Measurements from ENCODE around the gene RAPSN. TPM values are rescaled to one million over a fixed set of nuclear protein-coding genes. Genes with fewer than 3 reads are reported as not detected.
"Not testable (repeated sequence)": the region's sequence is repeated elsewhere in the genome, so short reads cannot be mapped to it uniquely, and the experiment has no call there.

RAPSN gene
- total and polyA plus RNA-seq, 9 donors = 57.9 to 113 (median 99.4) TPM

DNA sequence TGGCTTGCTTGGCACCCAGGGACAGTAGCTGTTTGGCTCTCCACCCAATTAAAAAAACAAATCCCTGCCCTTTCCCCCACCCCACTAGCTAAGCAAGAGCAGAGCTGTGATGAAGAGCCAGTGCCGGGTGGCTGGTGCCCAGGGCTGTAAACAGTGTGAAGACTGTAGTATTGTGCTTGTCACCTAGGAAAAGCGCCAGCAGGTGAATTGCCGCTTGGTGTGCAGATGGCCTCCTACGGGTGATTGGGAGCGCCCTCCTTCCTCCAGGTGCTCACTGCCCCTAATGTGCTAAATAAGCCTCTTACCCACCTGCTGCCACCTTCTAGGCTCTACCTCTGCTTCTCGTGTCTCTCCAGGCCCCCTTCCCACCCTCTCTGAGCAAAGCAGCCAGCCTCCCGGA lies 18.4 kb upstream of the RAPSN start:
- WGBS (ENCODE audit: insufficient coverage) = 91% methylated on average over 4 of the region's 7 CpGs
- Histone ChIP-seq H3K4me3 (ENCODE audit: low read length) (no peak overlapping the region), H3K36me3 (ENCODE audit: control insufficient read depth, insufficient read depth, low read length) (peaks cover 60% of the 10 kb centered on the region), H3K27ac (ENCODE audit: low read length) (peak overlapping the region; percentile 69), H3K27me3 (ENCODE audit: control insufficient read depth, insufficient read depth, low read length) (no peaks in the 10 kb centered on the region), H3K4me1 (ENCODE audit: control insufficient read depth, insufficient read depth, low read length) (peaks cover 13% of the 10 kb centered on the region), H3K9me3 (replicated peaks; ENCODE audit: control insufficient read depth, low read depth, low read length) (no peaks in the 10 kb centered on the region)
- DNase-seq = no peak

DNA sequence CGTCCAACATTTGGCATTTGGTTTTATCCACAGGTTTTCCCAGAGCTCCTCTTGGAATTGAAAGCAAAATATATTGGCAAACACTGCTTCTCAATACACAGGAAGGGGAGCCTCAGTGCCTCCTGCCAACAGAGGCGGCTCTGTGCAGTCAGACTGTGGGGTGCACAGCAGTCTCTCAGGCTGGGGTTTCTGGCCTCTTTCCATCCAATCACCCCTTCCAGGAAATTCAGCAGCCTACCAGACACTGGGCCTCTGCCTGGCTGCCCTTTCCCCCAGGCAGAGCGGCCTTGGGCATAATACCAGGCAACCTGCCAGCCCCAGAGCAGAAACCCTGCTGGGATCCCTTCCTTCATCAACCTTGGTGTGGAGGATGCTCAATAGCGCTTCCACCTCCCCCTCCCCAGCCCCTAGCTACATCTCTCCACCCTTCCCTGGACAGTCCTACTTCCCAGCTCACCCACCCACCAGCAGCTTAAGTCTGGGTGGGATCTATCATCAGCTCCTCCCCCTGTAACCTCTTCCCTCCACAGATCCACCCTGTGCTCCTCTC lies 17.8 kb upstream of the RAPSN start:
- Histone ChIP-seq H3K27me3 (ENCODE audit: control insufficient read depth, insufficient read depth, low read length) (no peaks in the 10 kb centered on the region), H3K27ac (ENCODE audit: low read length) (peak overlapping the region; percentile 69), H3K36me3 (ENCODE audit: control insufficient read depth, insufficient read depth, low read length) (peaks cover 55% of the 10 kb centered on the region), H3K9me3 (replicated peaks; ENCODE audit: control insufficient read depth, low read depth, low read length) (no peaks in the 10 kb centered on the region), H3K4me3 (ENCODE audit: low read length) (no peak overlapping the region), H3K4me1 (ENCODE audit: control insufficient read depth, insufficient read depth, low read length) (peaks cover 13% of the 10 kb centered on the region)
- WGBS (ENCODE audit: insufficient coverage) = 0% methylated on average over 1 of the region's 4 CpGs
- peak; percentile 63 for DNase-seq

DNA sequence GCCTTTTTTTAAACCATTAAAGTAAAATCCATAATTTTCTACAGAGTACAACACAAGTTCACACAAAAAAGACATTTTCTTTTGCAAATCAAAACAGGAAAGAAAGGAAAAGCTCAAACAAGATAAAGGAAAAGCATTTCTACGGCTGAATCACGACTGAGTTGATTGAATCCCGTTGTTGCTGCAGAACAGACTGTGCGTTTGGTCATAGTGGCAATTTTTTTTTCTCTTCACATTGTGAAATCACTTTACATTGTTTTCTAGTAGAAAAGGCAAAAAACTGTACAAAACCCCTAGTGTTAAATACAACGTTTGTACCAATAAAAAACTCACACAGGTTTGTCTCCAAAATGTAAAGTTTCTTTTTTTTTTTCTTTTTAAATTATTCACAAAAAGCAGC lies 17.3 kb upstream of the RAPSN start:
- Histone ChIP-seq H3K4me3 (ENCODE audit: low read length) (no peak overlapping the region), H3K36me3 (ENCODE audit: control insufficient read depth, insufficient read depth, low read length) (peaks cover 52% of the 10 kb centered on the region), H3K27ac (ENCODE audit: low read length) (peak overlapping the region; percentile 69), H3K27me3 (ENCODE audit: control insufficient read depth, insufficient read depth, low read length) (no peaks in the 10 kb centered on the region), H3K9me3 (replicated peaks; ENCODE audit: control insufficient read depth, low read depth, low read length) (no peaks in the 10 kb centered on the region), H3K4me1 (ENCODE audit: control insufficient read depth, insufficient read depth, low read length) (peaks cover 13% of the 10 kb centered on the region)
- no peak for DNase-seq
- no CpG with 5 or more reads among the region's 5 CpGs for WGBS (ENCODE audit: insufficient coverage)

DNA sequence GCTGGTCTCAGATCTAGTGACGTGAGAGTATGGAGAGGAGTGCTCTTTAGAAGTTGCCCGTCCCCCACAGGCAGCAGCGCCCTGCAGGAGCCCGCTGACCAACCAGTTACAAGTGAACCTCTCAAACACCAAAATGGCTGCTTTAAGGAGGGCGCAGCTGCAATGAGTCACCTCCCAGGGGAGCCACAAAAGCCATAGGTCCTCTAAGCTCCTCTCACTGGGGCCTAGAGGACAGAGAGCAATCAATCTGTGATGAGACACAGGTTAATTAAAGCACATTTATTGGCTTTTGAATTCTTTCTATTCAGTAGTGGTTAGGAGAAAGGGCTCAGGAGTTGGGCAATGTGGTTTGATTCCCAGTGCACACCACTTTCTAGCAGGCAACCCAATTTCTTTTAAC lies 15.5 kb upstream of the RAPSN start:
- Histone ChIP-seq H3K4me1 (ENCODE audit: control insufficient read depth, insufficient read depth, low read length) (peaks cover 13% of the 10 kb centered on the region), H3K9me3 (replicated peaks; ENCODE audit: control insufficient read depth, low read depth, low read length) (no peaks in the 10 kb centered on the region), H3K4me3 (ENCODE audit: low read length) (no peak overlapping the region), H3K27ac (ENCODE audit: low read length) (no peak overlapping the region), H3K36me3 (ENCODE audit: control insufficient read depth, insufficient read depth, low read length) (peaks cover 37% of the 10 kb centered on the region), H3K27me3 (ENCODE audit: control insufficient read depth, insufficient read depth, low read length) (no peaks in the 10 kb centered on the region)
- WGBS (ENCODE audit: insufficient coverage) = 73% methylated on average over 2 of the region's 5 CpGs
- no peak for DNase-seq

DNA sequence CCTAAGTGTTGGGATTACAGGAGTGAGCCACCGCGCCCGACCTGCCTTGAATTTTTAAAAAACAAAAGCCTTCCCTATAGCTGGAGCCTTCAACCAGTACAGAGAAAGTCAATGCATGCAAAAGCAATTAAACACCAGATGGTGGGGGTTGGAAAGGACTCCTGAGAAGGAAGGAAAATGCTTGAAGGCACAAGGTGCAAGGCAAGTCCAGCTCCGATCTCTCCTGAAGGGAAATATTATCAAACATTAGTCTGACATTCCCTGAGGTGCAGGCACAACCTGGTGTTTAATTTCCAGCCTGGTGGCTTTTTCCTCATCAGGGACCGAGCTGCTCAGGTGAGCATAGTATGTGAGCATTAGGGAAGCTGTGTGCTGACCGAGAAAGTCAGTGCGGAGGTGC lies 12.9 kb upstream of the RAPSN start:
- Histone ChIP-seq H3K4me3 (ENCODE audit: low read length) (no peak overlapping the region), H3K4me1 (ENCODE audit: control insufficient read depth, insufficient read depth, low read length) (peaks cover 4% of the 10 kb centered on the region), H3K36me3 (ENCODE audit: control insufficient read depth, insufficient read depth, low read length) (peaks cover 21% of the 10 kb centered on the region), H3K27me3 (ENCODE audit: control insufficient read depth, insufficient read depth, low read length) (no peaks in the 10 kb centered on the region), H3K9me3 (replicated peaks; ENCODE audit: control insufficient read depth, low read depth, low read length) (no peaks in the 10 kb centered on the region), H3K27ac (ENCODE audit: low read length) (no peak overlapping the region)
- WGBS (ENCODE audit: insufficient coverage) = 57% methylated on average over 3 of the region's 7 CpGs
- no peak for DNase-seq

DNA sequence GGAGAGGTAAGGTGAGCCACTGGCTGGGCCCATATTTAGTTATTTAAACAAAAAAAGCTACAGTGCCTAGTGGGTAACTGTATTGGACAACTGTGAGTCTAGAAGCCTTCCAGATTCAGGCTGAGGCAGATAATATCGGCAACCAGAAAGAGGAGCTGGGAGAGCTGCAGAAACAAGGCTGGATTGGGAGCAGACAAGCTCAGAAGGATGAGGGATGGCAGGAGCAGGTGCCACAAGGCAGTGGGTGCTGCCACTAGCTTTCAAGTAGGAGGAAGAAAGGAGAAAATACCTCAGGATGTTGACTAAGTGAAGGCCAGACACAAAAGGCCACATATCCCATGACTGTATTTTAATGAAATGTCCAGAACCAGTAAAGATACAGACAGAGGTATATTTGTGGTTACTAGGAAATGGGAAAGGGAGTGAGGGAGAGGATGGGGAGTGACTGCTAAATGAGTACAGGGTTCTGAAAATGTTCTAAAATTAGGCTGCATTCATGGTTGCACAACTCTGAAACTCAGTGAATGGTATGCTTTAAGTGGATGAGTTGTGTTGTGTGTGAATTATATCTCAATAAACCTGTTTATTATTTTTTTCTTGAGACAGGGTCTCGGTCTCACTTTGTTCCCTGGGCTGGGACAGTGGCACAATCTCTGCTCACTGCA lies 11.8 kb upstream of the RAPSN start:
- no peaks in the 10 kb centered on the region for H3K27me3 ChIP-seq (ENCODE audit: control insufficient read depth, insufficient read depth, low read length)
- H3K36me3 ChIP-seq (ENCODE audit: control insufficient read depth, insufficient read depth, low read length) = peaks cover 17% of the 10 kb centered on the region
- DNase-seq = no peak
- no peaks in the 10 kb centered on the region for H3K4me1 ChIP-seq (ENCODE audit: control insufficient read depth, insufficient read depth, low read length)
- WGBS (ENCODE audit: insufficient coverage) = 91% methylated on average over 1 of the region's 2 CpGs
- H3K9me3 ChIP-seq (replicated peaks; ENCODE audit: control insufficient read depth, low read depth, low read length) = no peaks in the 10 kb centered on the region
- no peak overlapping the region for H3K4me3 ChIP-seq (ENCODE audit: low read length)
- no peak overlapping the region for H3K27ac ChIP-seq (ENCODE audit: low read length)

DNA sequence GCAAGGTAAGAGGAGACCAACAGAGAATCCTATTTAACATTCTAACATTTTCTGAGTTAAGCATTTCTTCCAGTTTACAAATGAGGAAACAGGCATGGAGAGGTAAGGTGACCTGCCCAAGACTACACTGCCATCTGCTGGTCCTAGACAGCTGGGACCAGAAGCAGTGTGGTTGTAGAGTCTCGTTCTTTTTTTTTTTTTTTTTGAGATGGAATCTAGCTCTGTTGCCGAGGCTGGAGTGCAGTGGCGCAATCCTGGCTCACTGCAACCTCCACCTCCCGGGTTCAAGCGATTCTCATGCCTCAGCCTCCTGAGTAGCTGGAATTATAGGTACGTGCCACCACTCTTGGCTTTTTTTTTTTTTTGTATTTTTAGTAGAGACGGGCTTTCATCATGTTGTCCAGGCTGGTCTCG lies 5.3 kb upstream of the RAPSN start:
- 30% methylated on average over 2 of the region's 8 CpGs for WGBS (ENCODE audit: insufficient coverage)
- peak; percentile 90 for DNase-seq
- H3K27ac ChIP-seq (ENCODE audit: low read length); H3K27me3 ChIP-seq (ENCODE audit: control insufficient read depth, insufficient read depth, low read length); H3K9me3 ChIP-seq (replicated peaks; ENCODE audit: control insufficient read depth, low read depth, low read length); H3K4me3 ChIP-seq (ENCODE audit: low read length); H3K4me1 ChIP-seq (ENCODE audit: control insufficient read depth, insufficient read depth, low read length); H3K36me3 ChIP-seq (ENCODE audit: control insufficient read depth, insufficient read depth, low read length): not testable (repeated sequence)

DNA sequence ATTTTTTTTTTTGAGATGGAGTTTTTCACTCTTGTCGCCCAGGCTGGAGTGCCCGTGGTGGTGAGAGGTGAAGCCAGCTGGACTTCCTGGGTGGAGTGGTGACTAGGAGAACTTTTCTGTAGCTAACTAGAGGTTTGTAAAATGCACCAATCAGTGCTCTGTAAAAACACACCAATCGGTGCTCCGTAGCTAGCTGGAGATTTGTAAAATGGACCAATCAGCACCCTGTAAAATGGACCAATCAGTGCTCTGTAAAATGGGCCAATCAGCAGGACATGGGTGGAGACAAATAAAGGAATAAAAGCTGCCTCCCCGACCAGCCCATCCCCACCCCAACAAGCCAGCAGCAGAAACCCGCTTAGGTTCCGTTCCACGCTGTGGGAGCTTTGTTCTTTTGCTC lies 4.4 kb upstream of the RAPSN start:
- 81% methylated on average over 5 of the region's 8 CpGs for WGBS (ENCODE audit: insufficient coverage)
- DNase-seq = no peak

DNA sequence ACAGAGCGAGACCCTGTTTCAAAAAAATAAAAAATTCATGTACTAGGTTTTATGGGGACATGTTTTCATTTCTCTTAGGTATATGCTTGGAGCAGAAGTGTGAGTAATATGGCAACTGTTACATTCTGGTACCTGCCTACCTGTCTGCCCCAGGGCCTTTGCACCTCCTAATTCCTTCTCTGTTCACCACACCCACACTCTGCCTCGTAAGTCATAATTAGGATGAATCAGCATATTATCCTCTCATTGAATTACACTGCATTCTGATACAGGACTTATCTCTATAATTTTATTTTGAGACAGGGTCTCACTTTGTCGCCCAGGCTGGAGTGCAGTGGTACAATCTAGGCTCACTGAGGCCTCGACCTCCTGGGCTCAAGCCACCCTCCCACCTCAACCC lies 3.1 kb upstream of the RAPSN start:
- Histone ChIP-seq H3K27ac (ENCODE audit: low read length) (no peak overlapping the region), H3K4me3 (ENCODE audit: low read length) (no peak overlapping the region), H3K27me3 (ENCODE audit: control insufficient read depth, insufficient read depth, low read length) (no peaks in the 10 kb centered on the region), H3K9me3 (replicated peaks; ENCODE audit: control insufficient read depth, low read depth, low read length) (no peaks in the 10 kb centered on the region), H3K4me1 (ENCODE audit: control insufficient read depth, insufficient read depth, low read length) (peaks cover 19% of the 10 kb centered on the region), H3K36me3 (ENCODE audit: control insufficient read depth, insufficient read depth, low read length) (peaks cover 6% of the 10 kb centered on the region)
- WGBS (ENCODE audit: insufficient coverage) = no CpG with 5 or more reads among the region's 4 CpGs
- DNase-seq = no peak

More for the DNA sequence above, 4.4 kb upstream of the RAPSN start:
- H3K36me3 ChIP-seq (ENCODE audit: control insufficient read depth, insufficient read depth, low read length) = no peaks in the 10 kb centered on the region
- no peaks in the 10 kb centered on the region for H3K27me3 ChIP-seq (ENCODE audit: control insufficient read depth, insufficient read depth, low read length)
- H3K27ac ChIP-seq (ENCODE audit: low read length) = no peak overlapping the region
- H3K4me3 ChIP-seq (ENCODE audit: low read length) = no peak overlapping the region
- no peaks in the 10 kb centered on the region for H3K9me3 ChIP-seq (replicated peaks; ENCODE audit: control insufficient read depth, low read depth, low read length)
- peaks cover 10% of the 10 kb centered on the region for H3K4me1 ChIP-seq (ENCODE audit: control insufficient read depth, insufficient read depth, low read length)

DNA sequence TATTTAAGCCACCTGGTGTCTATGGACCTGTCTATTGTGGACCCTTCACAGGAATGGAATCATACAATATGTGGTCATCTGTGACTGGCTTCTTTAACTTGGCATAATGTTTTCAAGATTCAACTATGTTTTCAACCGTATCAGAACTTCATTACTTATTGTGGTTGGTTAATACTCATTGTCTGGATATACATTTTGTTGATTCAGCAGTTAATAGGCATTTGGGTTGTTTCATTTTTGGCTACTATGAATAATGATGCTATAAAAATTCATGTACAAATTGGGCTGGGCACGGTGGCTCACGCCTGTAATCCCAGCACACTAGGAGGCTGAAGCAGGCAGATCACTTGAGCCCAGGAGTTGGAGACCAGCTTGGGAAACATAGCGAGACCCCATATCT lies 2.5 kb upstream of the RAPSN start:
- H3K9me3 ChIP-seq (replicated peaks; ENCODE audit: control insufficient read depth, low read depth, low read length) = no peaks in the 10 kb centered on the region

More for the DNA sequence above, 2.5 kb upstream of the RAPSN start:
- H3K27ac ChIP-seq (ENCODE audit: low read length) = no peak overlapping the region
- peaks cover 22% of the 10 kb centered on the region for H3K4me1 ChIP-seq (ENCODE audit: control insufficient read depth, insufficient read depth, low read length)
- no CpG with 5 or more reads among the region's 4 CpGs for WGBS (ENCODE audit: insufficient coverage)
- peaks cover 9% of the 10 kb centered on the region for H3K36me3 ChIP-seq (ENCODE audit: control insufficient read depth, insufficient read depth, low read length)
- no peak for DNase-seq
- no peaks in the 10 kb centered on the region for H3K27me3 ChIP-seq (ENCODE audit: control insufficient read depth, insufficient read depth, low read length)
- no peak overlapping the region for H3K4me3 ChIP-seq (ENCODE audit: low read length)

Measured in muscle of leg (tissue), 11 donors.